Measurements from ENCODE around the gene RND3.

The RND3 gene

GRCh38 chr2:150491943-150492342 is 4.5 kb upstream of the RND3 start:
- no peak for DNase-seq

GRCh38 chr2:150491430-150491829 is 4.0 kb upstream of the RND3 start:
- no peak for DNase-seq

- DNase-seq, result no peak
These were observed 3.0 kb upstream of the RND3 start for GRCh38 chr2:150490466-150490865.

GRCh38 chr2:150486539-150487484 is 655 bp downstream of the RND3 start:
- no peak for DNase-seq

- no peak for DNase-seq
These were observed 1.5 kb downstream of the RND3 start for GRCh38 chr2:150485871-150486538.

GRCh38 chr2:150485114-150485870 is 2.2 kb downstream of the RND3 start:
- no peak for DNase-seq

GRCh38 chr2:150484461-150485021 is 2.9 kb downstream of the RND3 start:
- DNase-seq, result no peak

- no peak for DNase-seq
These were observed 3.5 kb downstream of the RND3 start for GRCh38 chr2:150484006-150484405.

- no peak for DNase-seq
These were observed 3.9 kb downstream of the RND3 start for GRCh38 chr2:150483532-150483931.

- DNase-seq, result no peak
These were observed 4.6 kb downstream of the RND3 start for GRCh38 chr2:150482667-150483400.

- no peak for DNase-seq
These were observed 5.4 kb downstream of the RND3 start for GRCh38 chr2:150482111-150482510.

- no peak for DNase-seq
These were observed 6.3 kb downstream of the RND3 start for GRCh38 chr2:150480971-150481830.

- no peak for DNase-seq
These were observed 7.2 kb downstream of the RND3 start for GRCh38 chr2:150480241-150480640.

- no peak for DNase-seq
These were observed 8.2 kb downstream of the RND3 start for GRCh38 chr2:150479075-150479915.

GRCh38 chr2:150478200-150478974 is 9.1 kb downstream of the RND3 start:
- no peak for DNase-seq

GRCh38 chr2:150477347-150477746 is 10.1 kb downstream of the RND3 start:
- DNase-seq, result no peak

GRCh38 chr2:150476809-150477302 is 10.6 kb downstream of the RND3 start:
- DNase-seq, result no peak

GRCh38 chr2:150476286-150476685 is 11.2 kb downstream of the RND3 start:
- no peak for DNase-seq

Measured in stimulated activated CD4-positive, alpha-beta T cell treated with anti-CD3 and anti-CD28 coated beads, Interleukin-4, amount 100 ng/mL, for 1 hour (primary cell).